Measurements from ENCODE around the gene PCDH9. TPM values are rescaled to one million over a fixed set of nuclear protein-coding genes. Genes with fewer than 3 reads are reported as not detected.

The PCDH9 gene
- total and polyA plus RNA-seq, 10 of the 15 experiments (the other 5 are each of a cell fraction or from before 2014, with no cell fraction given), result 0.02 to 2.3 (median 0.05) TPM; not detected in 1

DNA sequence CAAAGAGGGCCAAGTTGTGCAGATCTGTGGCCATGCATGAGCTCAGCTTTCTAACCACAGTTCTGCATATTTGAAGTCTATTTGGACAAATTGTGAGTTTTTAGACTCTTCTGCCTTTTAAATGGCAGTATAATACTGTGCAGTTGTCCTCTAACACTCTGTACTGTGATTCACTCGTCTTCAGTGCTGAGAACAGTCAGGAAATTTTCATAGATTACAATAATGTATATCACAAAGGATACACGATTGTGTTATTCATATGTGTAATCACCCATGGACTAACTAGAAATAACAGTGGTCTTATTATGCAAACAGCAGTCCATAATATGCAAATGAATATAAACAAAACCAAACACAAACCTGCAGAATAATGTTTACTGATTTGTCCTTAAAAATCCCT lies 259.1 kb downstream of the PCDH9 start:
- no peaks in the 10 kb centered on the region for H3K4me1 ChIP-seq (ENCODE audit: control insufficient read depth, insufficient read depth, low read length)
- SMC1A ChIA-PET (ENCODE audit: uncharacterized antibody, unreplicated experiment), result interaction anchor here (1.4 to 3.5 kb wide), 2 partner anchors 23 to 24 kb away, joined by 4 to 14 read pairs; no protein-coding TSS in a partner anchor
- no peak overlapping the region for H3K4me2 ChIP-seq (ENCODE audit: control insufficient read depth, insufficient read depth)
- no TSS peak for BruUV-seq (replicated peaks)
- CTCF ChIA-PET, result no interaction called here
- no peak overlapping the region for H3K27ac ChIP-seq (ENCODE audit: control insufficient read depth, insufficient read depth)
- no peak overlapping the region for H2AFZ ChIP-seq (ENCODE audit: control insufficient read depth, low read depth, low read length)
- ATAC-seq (no peak), FAIRE-seq (no peak), DNase-seq (ENCODE audit: low read depth, low spot score) (no peak)
- in situ Hi-C loops (cut with MboI) (no loop called here), intact Hi-C loops (cut with micrococcal nuclease; ENCODE audit: unreplicated experiment) (no loop called here)
- POLR2A ChIA-PET, result no interaction called here
- H3K79me2 ChIP-seq (ENCODE audit: control insufficient read depth, insufficient read depth, low read length), result no peaks in the 10 kb centered on the region
- no peaks in the 10 kb centered on the region for H4K20me1 ChIP-seq (ENCODE audit: control insufficient read depth, insufficient read depth)
- H3K9me3 ChIP-seq (replicated peaks; ENCODE audit: control insufficient read depth, insufficient read depth, low read length), result no peaks in the 10 kb centered on the region
- H3K27me3 ChIP-seq (replicated peaks in 1 of 2; ENCODE audit: control insufficient read depth in 2 of 2, insufficient read depth in 2 of 2, low read length in 1 of 2), result no peaks in the 10 kb centered on the region
- no peak overlapping the region for H3K9ac ChIP-seq (ENCODE audit: control insufficient read depth, insufficient read depth, low read length)
- 4% methylated on average over 2 of the region's 2 CpGs for WGBS (ENCODE audit: insufficient coverage, insufficient replicate concordance, low lambda C conversion rate, missing lambda C conversion rate)
- H3K36me3 ChIP-seq (ENCODE audit: control insufficient read depth in 2 of 2, insufficient read depth in 2 of 2, low read length in 1 of 2), result no peaks in the 10 kb centered on the region
- H3K4me3 ChIP-seq, result no peak overlapping the region
- RAD21 ChIA-PET (ENCODE audit: unreplicated experiment), result no interaction called here
- TF ChIP-seq TCF7 (IDR thresholded peaks at IDR 0.05; ENCODE audit: borderline replicate concordance) (no peak), JUNB (IDR thresholded peaks at IDR 0.05) (no peak), HSF1 (IDR thresholded peaks at IDR 0.05; ENCODE audit: low read depth, low read length) (no peak), ZNF592 (IDR thresholded peaks at IDR 0.05) (no peak), EZH2 (IDR thresholded peaks at IDR 0.05; ENCODE audit: borderline replicate concordance, control insufficient read depth, low read depth, low read length) (no peak), RFX5 (IDR thresholded peaks at IDR 0.05; ENCODE audit: low read depth, low read length) (no peak), HCFC1 (IDR thresholded peaks at IDR 0.05; ENCODE audit: low read length) (no peak), POLR2AphosphoS5 (IDR thresholded peaks at IDR 0.05; ENCODE audit: low read length) (no peak), USF1 (IDR thresholded peaks at IDR 0.05; ENCODE audit: borderline replicate concordance, extremely low read length, insufficient read depth, low read depth, low read length) (no peak), YY1 (IDR thresholded peaks at IDR 0.05; ENCODE audit: low read depth, low read length) (no peak), RCOR1 (conservative IDR thresholded peaks at IDR 0.05; ENCODE audit: low read depth, low read length) (no peak), GABPA (IDR thresholded peaks at IDR 0.05; ENCODE audit: low read depth) (no peak), RAD51 (IDR thresholded peaks at IDR 0.05) (no peak), RUNX3 (IDR thresholded peaks at IDR 0.05; ENCODE audit: low read length) (no peak), E2F4 (IDR thresholded peaks at IDR 0.05; ENCODE audit: low read depth, low read length) (no peak), KDM1A (IDR thresholded peaks at IDR 0.05; ENCODE audit: borderline replicate concordance) (no peak), RB1 (IDR thresholded peaks at IDR 0.05; ENCODE audit: borderline replicate concordance) (no peak)
